Measurements from ENCODE around the gene SLC25A38. TPM values are rescaled to one million over a fixed set of nuclear protein-coding genes. Genes with fewer than 3 reads are reported as not detected.
"Not testable (repeated sequence)": the region's sequence is repeated elsewhere in the genome, so short reads cannot be mapped to it uniquely, and the experiment has no call there.

The SLC25A38 gene
- total RNA-seq, 1 experiment from 2014 or later = 26.7 TPM

GRCh38 chr3:39353168-39353927 lies 29.8 kb upstream of the SLC25A38 start:
- CTCF ChIA-PET = interaction anchor here (0.8 kb wide), 1 partner anchor 25 kb away, joined by 3 read pairs; no protein-coding TSS in a partner anchor
- H3K4me3 ChIP-seq (replicated peaks in 1 of 2; ENCODE audit: low read depth in 1 of 2, low read length in 2 of 2); ATAC-seq; DNase-seq (ENCODE audit: low read depth, low spot score); H4K20me1 ChIP-seq (ENCODE audit: insufficient read depth); H3K4me2 ChIP-seq (ENCODE audit: low read length); H3K36me3 ChIP-seq (ENCODE audit: control insufficient read depth in 1 of 2, insufficient read depth in 2 of 2, low read length in 2 of 2); H3K9me2 ChIP-seq (ENCODE audit: insufficient read depth); H3K9me3 ChIP-seq (ENCODE audit: control insufficient read depth in 1 of 2, insufficient read depth in 1 of 2, low read depth in 1 of 2, low read length in 2 of 2); POLR2A ChIA-PET; BruUV-seq (replicated peaks); H3K4me1 ChIP-seq (ENCODE audit: control insufficient read depth in 1 of 2, insufficient read depth in 2 of 2, low read length in 2 of 2); H3K9ac ChIP-seq (ENCODE audit: low read length); H3K27ac ChIP-seq (ENCODE audit: low read depth, low read length); intact Hi-C loops (cut with micrococcal nuclease); H3K79me2 ChIP-seq (ENCODE audit: insufficient read depth, low read length); H2AFZ ChIP-seq (ENCODE audit: low read depth, low read length, poor library complexity, severe bottlenecking); RAD21 ChIA-PET (ENCODE audit: low non-redundant PET in 1 of 2, low total read pairs in 2 of 2, uncharacterized antibody in 2 of 2, unreplicated experiment in 2 of 2): not testable (repeated sequence)
- H3K27me3 ChIP-seq (ENCODE audit: insufficient read depth, low read length) = peaks cover 30% of the 10 kb centered on the region; the same call in 1 of the 2 replicates

- Histone ChIP-seq H3K4me2 (ENCODE audit: low read length) (no peak overlapping the region), H3K27ac (ENCODE audit: low read depth, low read length) (no peak overlapping the region), H3K4me3 (replicated peaks in 1 of 2; ENCODE audit: low read depth in 1 of 2, low read length in 2 of 2) (no peak overlapping the region), H3K9me2 (ENCODE audit: insufficient read depth) (no peaks in the 10 kb centered on the region), H3K79me2 (ENCODE audit: insufficient read depth, low read length) (no peaks in the 10 kb centered on the region), H3K4me1 (ENCODE audit: control insufficient read depth in 1 of 2, insufficient read depth in 2 of 2, low read length in 2 of 2) (no peaks in the 10 kb centered on the region), H3K9ac (ENCODE audit: low read length) (no peak overlapping the region), H3K36me3 (ENCODE audit: control insufficient read depth in 1 of 2, insufficient read depth in 2 of 2, low read length in 2 of 2) (no peaks in the 10 kb centered on the region), H4K20me1 (ENCODE audit: insufficient read depth) (no peaks in the 10 kb centered on the region), H3K9me3 (ENCODE audit: control insufficient read depth in 1 of 2, insufficient read depth in 1 of 2, low read depth in 1 of 2, low read length in 2 of 2) (no peaks in the 10 kb centered on the region), H3K27me3 (ENCODE audit: insufficient read depth, low read length) (peaks cover 40% of the 10 kb centered on the region; the same call in 1 of the 2 replicates), H2AFZ (ENCODE audit: low read depth, low read length, poor library complexity, severe bottlenecking) (no peak overlapping the region)
- DNase-seq (ENCODE audit: low read depth, low spot score) (no peak), ATAC-seq (no peak)
- BruUV-seq (replicated peaks) = no TSS peak
- ChIA-PET POLR2A (interaction anchor here (0.7 kb wide), 1 partner anchor 13 kb away, joined by 5 read pairs; no protein-coding TSS in a partner anchor), RAD21 (ENCODE audit: low non-redundant PET in 1 of 2, low total read pairs in 2 of 2, uncharacterized antibody in 2 of 2, unreplicated experiment in 2 of 2) (no interaction called here), CTCF (interaction anchor here (1.0 kb wide), 1 partner anchor 67 kb away, joined by 3 read pairs; no protein-coding TSS in a partner anchor)
- intact Hi-C loops (cut with micrococcal nuclease) = no loop called here
- TF ChIP-seq EZH2phosphoT487 (IDR thresholded peaks at IDR 0.05; ENCODE audit: borderline replicate concordance) (no peak), ZBTB33 (IDR thresholded peaks at IDR 0.05; ENCODE audit: extremely low read depth, insufficient replicate concordance, low read length) (no peak), ZNF274 (IDR thresholded peaks at IDR 0.05; ENCODE audit: low read depth, low read length) (no peak), POLR2AphosphoS5 (IDR thresholded peaks at IDR 0.05; ENCODE audit: low read depth, low read length) (no peak), TCF7L2 (IDR thresholded peaks at IDR 0.05; ENCODE audit: borderline replicate concordance, extremely low read depth, insufficient read depth, insufficient read length) (no peak), ATF3 (IDR thresholded peaks at IDR 0.05) (no peak), CTCF (IDR thresholded peaks at IDR 0.05 in 2 of 3, conservative IDR thresholded peaks at IDR 0.05 in 1 of 3; ENCODE audit: borderline replicate concordance in 1 of 3, insufficient read depth in 1 of 3, low read depth in 2 of 3, low read length in 2 of 3) (no peak), SRF (IDR thresholded peaks at IDR 0.05; ENCODE audit: low read depth) (no peak), EGR1 (IDR thresholded peaks at IDR 0.05; ENCODE audit: low read depth) (no peak), EZH2 (IDR thresholded peaks at IDR 0.05) (no peak), CBX3 (IDR thresholded peaks at IDR 0.05; ENCODE audit: low read depth) (no peak), RAD21 (IDR thresholded peaks at IDR 0.05; ENCODE audit: low read depth) (no peak), FOSL1 (IDR thresholded peaks at IDR 0.05; ENCODE audit: low read depth) (no peak), SP1 (IDR thresholded peaks at IDR 0.05; ENCODE audit: low read depth) (no peak)
- TF ChIP-seq, protein P1, sequence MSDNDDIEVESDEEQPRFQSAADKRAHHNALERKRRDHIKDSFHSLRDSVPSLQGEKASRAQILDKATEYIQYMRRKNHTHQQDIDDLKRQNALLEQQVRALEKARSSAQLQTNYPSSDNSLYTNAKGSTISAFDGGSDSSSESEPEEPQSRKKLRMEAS (IDR thresholded peaks at IDR 0.05) = no peak
Measured at GRCh38 chr3:39358333-39358732, 24.8 kb upstream of the SLC25A38 start.

All from HCT116 (cell line).